ENCODE measurements around the gene ETV5. TPM values are rescaled to one million over a fixed set of nuclear protein-coding genes. Genes with fewer than 3 reads are reported as not detected.

Gene ETV5
- total and polyA plus RNA-seq, 9 of the 15 experiments (the other 6 are each of a cell fraction or from before 2014, with no cell fraction given), result 9.2 to 25.9 (median 15.9) TPM

GRCh38 chr3:186125118-186125517 lies 16.2 kb upstream of the ETV5 start (continued):
- TF ChIP-seq SIRT6 (IDR thresholded peaks at IDR 0.05; ENCODE audit: low read depth, low read length), result no peak
- 0 out of 2 replicates have a peak, but pooled peaks have one; percentile 19 for TF ChIP-seq HLTF (IDR thresholded peaks at IDR 0.05)
- TF ChIP-seq MCM2 (IDR thresholded peaks at IDR 0.05; ENCODE audit: low read depth), result no peak
- no peak for TF ChIP-seq BRD9 (IDR thresholded peaks at IDR 0.05; ENCODE audit: low read depth, partially characterized antibody)
- TF ChIP-seq PRPF4 (IDR thresholded peaks at IDR 0.05; ENCODE audit: insufficient read depth, low read depth, low read length, poor library complexity, severe bottlenecking), result no peak
- no peak for TF ChIP-seq ZNF76 (CRISPR knock-in tag; IDR thresholded peaks at IDR 0.05; ENCODE audit: borderline replicate concordance)
- no peak for TF ChIP-seq HMG20A (CRISPR knock-in tag; conservative IDR thresholded peaks at IDR 0.05)
- no peak for TF ChIP-seq ZNF551 (CRISPR knock-in tag; IDR thresholded peaks at IDR 0.05)
- TF ChIP-seq ELK3 (CRISPR knock-in tag; IDR thresholded peaks at IDR 0.05), result no peak
- TF ChIP-seq NFIX (CRISPR knock-in tag; IDR thresholded peaks at IDR 0.05; ENCODE audit: low read depth), result no peak
- TF ChIP-seq CBX8 (IDR thresholded peaks at IDR 0.05; ENCODE audit: borderline replicate concordance, extremely low read depth, low read depth, low read length, poor library complexity, severe bottlenecking), result no peak
- no peak for TF ChIP-seq TCF15 (CRISPR knock-in tag; IDR thresholded peaks at IDR 0.05)
- TF ChIP-seq CBFA2T3 (IDR thresholded peaks at IDR 0.05), result no peak
- TF ChIP-seq TRIM24 (IDR thresholded peaks at IDR 0.05), result no peak

Measured in K562 (cell line).